Mucosa of descending colon (tissue), 3 donors: ENCODE results near the gene SGK1. TPM values are rescaled to one million over a fixed set of nuclear protein-coding genes. Genes with fewer than 3 reads are reported as not detected.

ENCODE experiments used
- ATAC-seq: fragments of 200-7000 bp; cut with Tn5 transposase; one replicate; pipeline ENCODE4 v1.9.1; 2020; ENCODE audit warnings: mild to moderate bottlenecking, moderate library complexity
- DNase-seq, 3 donors: peaks; one replicate each; pipeline ENCODE4 v3.0.0-alpha.2; 2020
- H3K36me3 ChIP-seq: fragments of 200-600 bp; one replicate; pipeline ENCODE4 v1.8.0; 2021; ENCODE audit warnings: low read depth, mild to moderate bottlenecking
- H3K4me1 ChIP-seq: fragments of 200-600 bp; one replicate; pipeline ENCODE4 v1.8.0; 2021; ENCODE audit warnings: low read depth, mild to moderate bottlenecking
- H3K4me3 ChIP-seq: fragments of 200-600 bp; one replicate; pipeline ENCODE4 v1.8.0; 2021; ENCODE audit warnings: mild to moderate bottlenecking
- H3K9me3 ChIP-seq: fragments of 200-600 bp; one replicate; pipeline ENCODE4 v1.8.0; 2021; ENCODE audit warnings: mild to moderate bottlenecking
- CTCF ChIP-seq: fragments of 200-600 bp; IDR thresholded peaks from one replicate; pipeline ENCODE4 v1.8.0; 2022; ENCODE audit warnings: antibody characterized with exemption, mild to moderate bottlenecking
- intact Hi-C, 2 donors: fragments of 100-400 bp; cut with DNase I in 1 of 2; cut with micrococcal nuclease in 1 of 2; formaldehyde crosslinking; loops; one replicate each; pipeline versions ENCODE4 v1.11.0 to v1.11.1; 2022; cut with DNase I, micrococcal nuclease
- total RNA-seq, 3 donors: library from RNA; stranded (reverse); fragmentation: NEBNext Ultra II Directional in 2 of 3; extraction: Animal tissue kit (Norgen Biotek cat#: 25700) in 2 of 3; gene quantifications; one replicate each; pipeline versions ENCODE4 v1.2.1 to v1.2.4, GENCODE V29; 2021 to 2023
- donor health status: DM: no; HTN: no; CAD: no; lungs with moderate emphysema.
- donor health status: DM: no; HTN: no; CAD: no.
- donor health status: DM: no; HTN: yes; CAD: no.

Gene SGK1
- total RNA-seq, 3 donors from 2014 or later = 49.4 to 492 (median 55.0) TPM

GRCh38 chr6:134272374-134272773 is 45.5 kb downstream of the SGK1 start:
- DNase-seq (no peak), ATAC-seq (no peak)
- H3K9me3 ChIP-seq = no peaks in the 10 kb centered on the region
- no peak for TF ChIP-seq CTCF
- no peak overlapping the region for H3K4me3 ChIP-seq
- no peaks in the 10 kb centered on the region for H3K36me3 ChIP-seq
- intact Hi-C loops = no loop called here
- peaks cover 7% of the 10 kb centered on the region for H3K4me1 ChIP-seq

GRCh38 chr6:134267917-134268361 is 50.0 kb downstream of the SGK1 start:
- DNase-seq (peak in 2 of 3 donors; percentile 28 to 55), ATAC-seq (peak; percentile 97)

GRCh38 chr6:134266776-134267175 is 51.1 kb downstream of the SGK1 start:
- intact Hi-C loops = no loop called here
- no peak for ATAC-seq
- DNase-seq = no peak
- H3K4me1 ChIP-seq = peaks cover 8% of the 10 kb centered on the region
- H3K36me3 ChIP-seq = no peaks in the 10 kb centered on the region
- TF ChIP-seq CTCF = no peak
- no peak overlapping the region for H3K4me3 ChIP-seq
- H3K9me3 ChIP-seq = no peaks in the 10 kb centered on the region

More at GRCh38 chr6:134267917-134268361, 50.0 kb downstream of the SGK1 start:
- H3K4me3 ChIP-seq = no peak overlapping the region
- TF ChIP-seq CTCF = no peak
- H3K9me3 ChIP-seq = no peaks in the 10 kb centered on the region
- H3K4me1 ChIP-seq = peaks cover 8% of the 10 kb centered on the region
- H3K36me3 ChIP-seq = no peaks in the 10 kb centered on the region
- intact Hi-C loops = no loop called here

- DNase-seq (no peak), ATAC-seq (no peak)
- intact Hi-C loops = no loop called here
- H3K4me1 ChIP-seq = no peaks in the 10 kb centered on the region
- no peaks in the 10 kb centered on the region for H3K9me3 ChIP-seq
- TF ChIP-seq CTCF = no peak
- H3K4me3 ChIP-seq = no peak overlapping the region
- H3K36me3 ChIP-seq = no peaks in the 10 kb centered on the region
Measured at GRCh38 chr6:134261766-134262165, 56.1 kb downstream of the SGK1 start.

- ATAC-seq (no peak), DNase-seq (no peak)
Measured at GRCh38 chr6:134258849-134259306, 59.0 kb downstream of the SGK1 start.

More at GRCh38 chr6:134258849-134259306, 59.0 kb downstream of the SGK1 start:
- H3K4me3 ChIP-seq = no peak overlapping the region
- H3K9me3 ChIP-seq = no peaks in the 10 kb centered on the region
- no peaks in the 10 kb centered on the region for H3K36me3 ChIP-seq
- intact Hi-C loops = no loop called here
- H3K4me1 ChIP-seq = no peaks in the 10 kb centered on the region
- TF ChIP-seq CTCF = no peak
